ENCODE data around the gene NBL1.

- TF ChIP-seq CTCF (IDR thresholded peaks at IDR 0.05) (peak in 1 of 7 experiments; percentile 5), EP300 (IDR thresholded peaks at IDR 0.05) (no peak)
These were observed 47.9 kb upstream of the NBL1 start for GRCh38 chr1:19596065-19596713.
